A673 (cell line): ENCODE measurements around the gene MED15.

Source experiments
- CTCF ChIP-seq: fragments of 300-800, 200-600 bp; sonication (generic); conservative IDR thresholded peaks from 2 replicates; pipeline ENCODE4 v1.5.1; 2017; ENCODE audit warnings: low read depth, mild to moderate bottlenecking, antibody characterized with exemption, low read length, moderate library complexity, mixed read lengths
- EZH2 ChIP-seq: fragments of 200-600 bp; sonication (generic); IDR thresholded peaks from 2 replicates; pipeline ENCODE4 v1.6.1; 2017; ENCODE audit warnings: borderline replicate concordance, low read depth, mild to moderate bottlenecking, mixed read lengths, antibody characterized with exemption, low read length; ENCODE audit not compliant: poor library complexity, severe bottlenecking

- TF ChIP-seq CTCF (no peak), EZH2 (no peak)
Measured at GRCh38 chr22:20519558-20519957, 12.1 kb downstream of the MED15 start.
